RWPE1 (cell line): Measurements from ENCODE around the gene RYR3.

Source experiments
- CTCF ChIA-PET: fragments of 350-600 bp; sonication (Branson Sonifier 250); formaldehyde crosslinking; extraction: SDS; loops from one replicate; lab custom pipeline; 2021; lab: Yijun Ruan, JAX
- POLR2A ChIA-PET: fragments of 400-600 bp; formaldehyde crosslinking; extraction: SDS; loops from one replicate; lab custom pipeline; 2020; ENCODE audit warnings: antibody characterized with exemption; ENCODE audit not compliant: low non-redundant PET; lab: Yijun Ruan, JAX
- DNase-seq: peaks from one replicate; pipeline ENCODE4 v3.0.0; 2012; ENCODE audit warnings: low spot score
- H3K27ac ChIP-seq: fragments of 450-650 bp; 2 replicates; pipeline ENCODE4 v1.5.1; 2017
- TF ChIP-seq, protein P1 (sequence below): fragments of 450-650 bp; conservative IDR thresholded peaks from 2 replicates; pipeline ENCODE4 v1.5.1; 2017; ENCODE audit warnings: low read depth, mild to moderate bottlenecking

RYR3 gene

DNA sequence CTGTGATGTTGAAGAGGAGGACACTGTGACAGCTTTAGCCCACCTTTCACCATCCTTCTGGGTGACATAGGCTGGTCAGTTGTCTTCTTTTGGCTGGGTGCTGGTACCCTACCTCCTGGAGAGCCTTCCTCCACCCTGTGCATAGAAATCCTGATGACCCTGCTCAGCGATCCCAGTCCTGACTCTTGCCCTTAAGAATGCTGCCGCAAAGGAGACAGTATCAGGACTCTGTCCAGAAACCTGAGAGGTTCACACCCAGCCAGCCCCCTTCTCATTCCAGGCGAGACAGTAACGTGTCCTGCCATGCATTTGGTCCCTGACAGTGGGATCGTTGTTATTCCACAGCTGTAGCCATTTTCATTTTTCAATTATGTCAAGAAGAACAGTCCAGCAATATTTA, 344.7 kb downstream of the RYR3 start:
- ChIA-PET CTCF (interaction anchor here (0.6 kb wide), 1 partner anchor 307 kb away, joined by 5 read pairs; no protein-coding TSS in a partner anchor), POLR2A (no interaction called here)
- TF ChIP-seq, protein P1, sequence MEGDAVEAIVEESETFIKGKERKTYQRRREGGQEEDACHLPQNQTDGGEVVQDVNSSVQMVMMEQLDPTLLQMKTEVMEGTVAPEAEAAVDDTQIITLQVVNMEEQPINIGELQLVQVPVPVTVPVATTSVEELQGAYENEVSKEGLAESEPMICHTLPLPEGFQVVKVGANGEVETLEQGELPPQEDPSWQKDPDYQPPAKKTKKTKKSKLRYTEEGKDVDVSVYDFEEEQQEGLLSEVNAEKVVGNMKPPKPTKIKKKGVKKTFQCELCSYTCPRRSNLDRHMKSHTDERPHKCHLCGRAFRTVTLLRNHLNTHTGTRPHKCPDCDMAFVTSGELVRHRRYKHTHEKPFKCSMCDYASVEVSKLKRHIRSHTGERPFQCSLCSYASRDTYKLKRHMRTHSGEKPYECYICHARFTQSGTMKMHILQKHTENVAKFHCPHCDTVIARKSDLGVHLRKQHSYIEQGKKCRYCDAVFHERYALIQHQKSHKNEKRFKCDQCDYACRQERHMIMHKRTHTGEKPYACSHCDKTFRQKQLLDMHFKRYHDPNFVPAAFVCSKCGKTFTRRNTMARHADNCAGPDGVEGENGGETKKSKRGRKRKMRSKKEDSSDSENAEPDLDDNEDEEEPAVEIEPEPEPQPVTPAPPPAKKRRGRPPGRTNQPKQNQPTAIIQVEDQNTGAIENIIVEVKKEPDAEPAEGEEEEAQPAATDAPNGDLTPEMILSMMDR = no peak
- DNase-seq = no peak
- no peak overlapping the region for H3K27ac ChIP-seq

DNA sequence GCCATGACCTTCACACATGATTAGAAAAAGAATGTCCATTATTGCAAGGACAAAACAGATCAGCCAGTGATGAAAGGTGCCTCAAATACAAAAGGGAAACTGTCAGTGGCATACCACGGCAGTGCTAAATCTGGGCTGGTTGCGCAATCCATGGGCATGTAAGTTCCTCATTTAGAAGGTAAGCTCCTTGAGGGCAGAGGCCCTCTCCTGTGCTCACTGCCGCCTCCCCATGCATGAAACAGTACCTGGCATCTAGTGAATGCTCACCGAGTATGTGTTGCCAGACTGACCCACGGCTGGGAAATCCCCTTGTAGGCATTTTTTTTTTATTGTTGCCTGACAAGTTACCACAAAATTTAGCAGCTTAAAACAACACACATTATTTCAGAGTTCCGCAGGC, 345.4 kb downstream of the RYR3 start:
- CTCF ChIA-PET = interaction anchor here (0.6 kb wide), 1 partner anchor 306 kb away, joined by 5 read pairs; no protein-coding TSS in a partner anchor
- POLR2A ChIA-PET = no interaction called here
- DNase-seq = no peak
- H3K27ac ChIP-seq = no peak overlapping the region
- TF ChIP-seq, protein P1 = no peak

DNA sequence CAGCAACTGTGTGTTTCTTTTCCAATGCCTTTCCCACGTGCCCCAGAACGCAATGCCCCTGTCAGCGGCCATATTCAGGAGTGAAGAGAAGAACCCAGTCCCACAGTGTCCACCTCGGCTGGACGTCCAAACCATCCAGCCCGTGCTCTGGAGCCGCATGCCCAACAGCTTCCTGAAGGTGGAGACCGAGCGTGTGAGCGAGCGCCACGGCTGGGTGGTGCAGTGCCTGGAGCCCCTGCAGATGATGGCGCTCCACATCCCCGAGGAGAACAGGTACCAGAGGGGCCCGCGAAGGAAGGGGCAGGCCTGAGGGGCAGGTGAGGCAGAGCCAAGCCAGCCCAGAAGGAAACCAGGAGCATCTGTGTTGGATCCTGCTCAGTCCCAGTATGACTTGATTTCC, 349.4 kb downstream of the RYR3 start:
- CTCF ChIA-PET = interaction anchor here (0.6 kb wide), 1 partner anchor 126 kb away, joined by 3 read pairs; no protein-coding TSS in a partner anchor

DNA sequence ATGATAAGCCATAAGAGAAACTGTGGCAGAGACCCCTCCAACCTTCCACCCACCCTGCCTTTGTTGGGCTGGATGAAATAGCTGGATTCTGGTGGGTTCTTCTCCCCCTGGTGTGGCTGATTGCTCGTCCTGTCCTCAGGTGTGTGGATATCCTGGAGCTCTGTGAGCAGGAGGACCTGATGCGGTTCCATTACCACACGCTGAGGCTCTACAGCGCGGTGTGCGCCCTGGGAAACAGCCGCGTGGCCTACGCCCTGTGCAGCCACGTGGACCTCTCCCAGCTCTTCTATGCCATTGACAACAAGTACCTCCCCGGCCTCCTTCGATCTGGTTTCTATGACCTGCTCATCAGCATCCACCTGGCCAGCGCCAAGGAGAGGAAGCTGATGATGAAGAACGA, 351.2 kb downstream of the RYR3 start:
- ChIA-PET CTCF (no interaction called here), POLR2A (no interaction called here)
- H3K27ac ChIP-seq = no peak overlapping the region
- TF ChIP-seq, protein P1 = no peak
- no peak for DNase-seq

More for the DNA sequence above, 349.4 kb downstream of the RYR3 start:
- POLR2A ChIA-PET = no interaction called here
- no peak overlapping the region for H3K27ac ChIP-seq
- no peak for DNase-seq
- TF ChIP-seq, protein P1 = no peak

DNA sequence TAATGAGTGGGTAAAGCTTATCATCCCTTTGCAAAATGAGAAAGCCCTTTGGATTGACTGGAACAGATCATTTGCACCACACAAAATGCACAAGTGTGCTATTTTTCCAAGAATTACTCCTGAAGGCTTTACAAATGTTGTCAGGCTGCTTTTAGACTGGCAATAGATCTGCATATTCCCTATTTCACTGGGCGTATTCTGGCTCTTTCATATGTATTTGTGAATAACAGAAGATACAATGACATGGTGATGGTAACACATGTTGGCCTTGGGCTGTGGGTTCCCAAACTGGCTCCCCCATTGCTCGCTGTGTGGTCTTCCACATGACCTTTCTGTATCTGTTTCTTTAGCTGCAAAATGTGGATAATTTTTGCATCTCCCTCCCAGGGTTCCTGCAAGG, 354.2 kb downstream of the RYR3 start:
- DNase-seq = no peak
- POLR2A ChIA-PET = no interaction called here
- CTCF ChIA-PET = no interaction called here

DNA sequence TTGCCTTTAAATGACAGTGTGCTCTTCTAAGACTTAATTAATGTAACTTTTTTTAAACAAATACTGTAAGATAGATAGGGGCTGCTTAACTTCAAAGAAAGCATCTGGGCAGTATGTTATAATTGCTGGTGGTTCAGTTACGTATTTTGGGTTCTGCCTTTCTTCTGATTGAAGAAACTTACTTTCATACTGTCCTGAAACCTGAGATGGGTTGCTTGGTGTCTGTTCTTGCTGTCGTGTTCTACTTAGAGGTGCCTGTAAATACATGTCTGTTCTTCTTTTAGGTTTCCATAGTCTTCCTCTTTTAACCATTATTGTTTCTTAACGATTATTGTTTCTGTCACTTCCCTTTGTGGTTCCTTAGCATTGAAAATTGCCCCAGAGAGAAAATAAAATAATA, 359.8 kb downstream of the RYR3 start:
- POLR2A ChIA-PET = no interaction called here
- H3K27ac ChIP-seq = no peak overlapping the region
- TF ChIP-seq, protein P1 = no peak
- no peak for DNase-seq
- CTCF ChIA-PET = no interaction called here

More for the DNA sequence above, 354.2 kb downstream of the RYR3 start:
- no peak overlapping the region for H3K27ac ChIP-seq
- TF ChIP-seq, protein P1 = no peak
